PC-9 (cell line): Measurements from ENCODE around the gene KRTAP19-6. TPM values are rescaled to one million over a fixed set of nuclear protein-coding genes. Genes with fewer than 3 reads are reported as not detected.

Experiments
- BruUV-seq: library from RNA; stranded (reverse); fragments of 400-500 nt; replicated peaks from 2 replicates; lab custom pipeline; 2021; lab: Mats Ljungman, UMichigan
- CTCF ChIA-PET: fragments of 300-600 bp; sonication (Branson Sonifier 250); formaldehyde crosslinking; loops from one replicate; lab custom pipeline; 2022; ENCODE audit warnings: antibody characterized with exemption; lab: Charles Lee
- POLR2A ChIA-PET: fragments of 300-600 bp; sonication (Branson Sonifier 250); formaldehyde crosslinking; loops from one replicate; lab custom pipeline; 2022; ENCODE audit warnings: antibody characterized with exemption; ENCODE audit not compliant: unreplicated experiment; lab: Charles Lee
- DNase-seq, 2 experiments: peaks; one replicate each; pipeline versions ENCODE4 v3.0.0 to v3.0.0-alpha.2; 2015 to 2022; ENCODE audit warnings: mixed read lengths in 1 of 2
- H2AFZ ChIP-seq: fragments of 200-600 bp; sonication (generic); 2 replicates; pipeline ENCODE4 v1.8.1; 2017; ENCODE audit warnings: antibody characterized with exemption
- H3F3A ChIP-seq: fragments of 200-600 bp; sonication (generic); 2 replicates; pipeline ENCODE4 v1.8.1; 2017; ENCODE audit warnings: antibody characterized with exemption, mild to moderate bottlenecking, low read depth; ENCODE audit not compliant: insufficient read depth
- H3K27ac ChIP-seq: fragments of 200-600 bp; sonication (generic); 2 replicates; pipeline ENCODE4 v1.6.1; 2016; ENCODE audit warnings: mixed run types
- H3K27me3 ChIP-seq: fragments of 200-600 bp; sonication (generic); 2 replicates; pipeline ENCODE4 v1.6.1; 2016; ENCODE audit warnings: low read depth, mixed run types; ENCODE audit not compliant: insufficient read depth
- H3K36me3 ChIP-seq: fragments of 200-600 bp; sonication (generic); 2 replicates; pipeline ENCODE4 v1.6.1; 2016; ENCODE audit warnings: low read depth, mixed run types
- H3K4me1 ChIP-seq: fragments of 200-600 bp; sonication (generic); replicated peaks from 2 replicates; pipeline ENCODE4 v1.6.1; 2016; ENCODE audit warnings: mixed run types; ENCODE audit not compliant: insufficient read depth
- H3K4me2 ChIP-seq: fragments of 200-600 bp; sonication (generic); 2 replicates; pipeline ENCODE4 v1.6.1; 2017; ENCODE audit warnings: mixed run types
- H3K4me3 ChIP-seq: fragments of 200-600 bp; sonication (generic); 2 replicates; pipeline ENCODE4 v1.6.1; 2016; ENCODE audit warnings: mixed run types
- H3K79me2 ChIP-seq: fragments of 200-600 bp; sonication (generic); 2 replicates; pipeline ENCODE4 v1.6.1; 2017; ENCODE audit warnings: low read depth, mixed run types
- H3K9me2 ChIP-seq: fragments of 200-600 bp; sonication (generic); 2 replicates; pipeline ENCODE4 v1.8.1; 2017; ENCODE audit warnings: mild to moderate bottlenecking; ENCODE audit not compliant: insufficient read depth
- H3K9me3 ChIP-seq: fragments of 200-600 bp; sonication (generic); 2 replicates; pipeline ENCODE4 v1.8.1; 2016; ENCODE audit warnings: low read depth; ENCODE audit not compliant: insufficient read depth
- H4K20me1 ChIP-seq: fragments of 200-600 bp; sonication (generic); 2 replicates; pipeline ENCODE4 v1.8.1; 2017; ENCODE audit not compliant: insufficient read depth
- CTCF ChIP-seq: fragments of 200-600 bp; sonication (generic); conservative IDR thresholded peaks from 2 replicates; pipeline ENCODE4 v1.6.1; 2017; ENCODE audit warnings: mixed run types, antibody characterized with exemption, mild to moderate bottlenecking, moderate library complexity
- EZH2 ChIP-seq: fragments of 200-600 bp; sonication (generic); IDR thresholded peaks from 2 replicates; pipeline ENCODE4 v1.8.0; 2017; ENCODE audit warnings: antibody characterized with exemption, low read depth
- intact Hi-C: fragments of 100-400 bp; cut with micrococcal nuclease; formaldehyde crosslinking; loops from one replicate; pipeline ENCODE4 v1.10.0; 2022; ENCODE audit not compliant: unreplicated experiment
- total RNA-seq: library from RNA; stranded (reverse); gene quantifications from 2 replicates; pipeline ENCODE4 v1.2.3, GENCODE V29; 2021

Gene KRTAP19-6
- total RNA-seq, 1 experiment from 2014 or later = not detected

GRCh38 chr21:30567617-30568016, 26.0 kb upstream of the KRTAP19-6 start:
- H3K27me3 ChIP-seq = no peaks in the 10 kb centered on the region
- H3K36me3 ChIP-seq = no peaks in the 10 kb centered on the region
- H3K4me2 ChIP-seq = no peak overlapping the region
- no peak for DNase-seq
- intact Hi-C loops = no loop called here
- BruUV-seq = no TSS peak
- TF ChIP-seq CTCF (no peak), EZH2 (no peak)
- H3K4me1 ChIP-seq = no peaks in the 10 kb centered on the region
- H3K27ac ChIP-seq = no peak overlapping the region
- CTCF ChIA-PET = no interaction called here
- no peaks in the 10 kb centered on the region for H3F3A ChIP-seq
- no peak overlapping the region for H3K4me3 ChIP-seq
- no peak overlapping the region for H2AFZ ChIP-seq
- H3K9me3 ChIP-seq = no peaks in the 10 kb centered on the region
- POLR2A ChIA-PET = no interaction called here
- no peaks in the 10 kb centered on the region for H4K20me1 ChIP-seq
- H3K9me2 ChIP-seq = no peaks in the 10 kb centered on the region
- no peaks in the 10 kb centered on the region for H3K79me2 ChIP-seq

GRCh38 chr21:30563630-30564029, 22.0 kb upstream of the KRTAP19-6 start:
- ChIA-PET POLR2A (no interaction called here), CTCF (no interaction called here)

GRCh38 chr21:30563072-30563471, 21.4 kb upstream of the KRTAP19-6 start:
- Histone ChIP-seq H3K4me2 (no peak overlapping the region), H4K20me1 (no peaks in the 10 kb centered on the region), H3K4me3 (no peak overlapping the region), H3K4me1 (no peaks in the 10 kb centered on the region), H3K9me2 (no peaks in the 10 kb centered on the region), H3K79me2 (no peaks in the 10 kb centered on the region), H3F3A (no peaks in the 10 kb centered on the region), H3K27me3 (no peaks in the 10 kb centered on the region), H3K9me3 (no peaks in the 10 kb centered on the region), H2AFZ (no peak overlapping the region), H3K27ac (no peak overlapping the region), H3K36me3 (no peaks in the 10 kb centered on the region)
- no TSS peak for BruUV-seq
- intact Hi-C loops = no loop called here
- no peak for DNase-seq
- TF ChIP-seq EZH2 (no peak), CTCF (no peak)
- POLR2A ChIA-PET = no interaction called here
- CTCF ChIA-PET = no interaction called here

More at GRCh38 chr21:30563630-30564029, 22.0 kb upstream of the KRTAP19-6 start:
- intact Hi-C loops = no loop called here
- Histone ChIP-seq H3K9me3 (no peaks in the 10 kb centered on the region), H4K20me1 (no peaks in the 10 kb centered on the region), H3K4me1 (no peaks in the 10 kb centered on the region), H3K4me2 (no peak overlapping the region), H3K27me3 (no peaks in the 10 kb centered on the region), H3K27ac (no peak overlapping the region), H3K79me2 (no peaks in the 10 kb centered on the region), H3K9me2 (no peaks in the 10 kb centered on the region), H3K4me3 (no peak overlapping the region), H3K36me3 (no peaks in the 10 kb centered on the region), H2AFZ (no peak overlapping the region), H3F3A (no peaks in the 10 kb centered on the region)
- TF ChIP-seq EZH2 = no peak
- no peak for TF ChIP-seq CTCF
- BruUV-seq = no TSS peak
- no peak for DNase-seq
